ENCODE results near the gene PARN. TPM values are rescaled to one million over a fixed set of nuclear protein-coding genes. Genes with fewer than 3 reads are reported as not detected.

PARN gene
- total and polyA plus RNA-seq, 7 donors, result 10.3 to 20.9 (median 14.1) TPM

DNA sequence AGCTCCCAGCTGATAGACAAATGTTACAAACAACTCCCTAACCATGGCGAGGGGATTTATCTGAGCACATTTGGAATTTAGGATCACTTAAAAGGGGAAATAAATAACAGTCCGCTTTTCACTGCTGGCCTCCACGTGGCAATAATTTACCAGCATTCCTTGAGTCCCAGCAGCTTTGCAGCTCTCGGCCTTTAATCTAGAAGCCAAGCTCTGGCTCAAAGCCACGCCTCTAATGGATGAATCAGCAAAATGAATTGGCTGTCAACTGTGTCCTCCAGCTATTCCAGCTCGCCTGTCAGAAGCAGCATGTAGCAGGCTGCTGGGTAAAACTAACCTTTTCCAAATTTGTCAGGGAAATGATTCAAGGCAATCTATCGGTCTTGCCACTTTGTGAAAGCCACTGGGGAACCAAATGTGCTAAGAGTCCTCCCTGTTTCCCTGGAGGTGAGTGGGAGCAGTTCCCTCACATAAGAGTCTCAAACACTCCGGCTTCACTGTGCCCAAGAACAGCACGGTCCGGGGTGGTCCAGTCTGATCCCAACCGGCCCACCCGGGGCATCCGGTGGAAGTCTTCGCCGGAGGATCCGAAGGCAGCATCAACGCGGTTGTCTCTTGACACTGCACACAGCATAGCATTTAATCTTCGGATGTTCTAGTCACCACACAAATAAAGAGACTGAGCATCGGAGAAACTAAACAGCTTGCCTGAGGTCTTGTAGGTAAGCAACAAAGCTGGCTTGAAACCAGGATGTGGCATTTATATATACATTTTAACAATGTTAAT, 143.3 kb downstream of the PARN start:
- Histone ChIP-seq H3K27me3 (ENCODE audit: insufficient read depth in 3 of 3, low read length in 2 of 3) (no peaks in the 10 kb centered on the region), H3K27ac (peak overlapping the region; percentile 92), H3K4me1 (peaks cover 27% of the 10 kb centered on the region), H3K9me3 (no peaks in the 10 kb centered on the region), H3K36me3 (ENCODE audit: insufficient read depth in 1 of 2, low read depth in 1 of 2) (peaks cover 3 to 11% of the 10 kb centered on the region in 2 donors), H3K4me3 (peak overlapping the region; percentile 75)
- DNase-seq (peak; percentile 76 to 86), ATAC-seq (peak; percentile 73 to 84 (median 80))
- TF ChIP-seq CTCF (IDR thresholded peaks at IDR 0.05), result no peak
- 5 to 12% (median 7%) methylated on average over 20 of the region's 20 CpGs for WGBS, 3 donors
- intact Hi-C loops (cut with DNase I), result loop anchor here in 1 of 2 donors (2.0 to 5.0 kb wide), 3 partner anchors 39 to 186 kb away; no protein-coding TSS in a partner anchor

DNA sequence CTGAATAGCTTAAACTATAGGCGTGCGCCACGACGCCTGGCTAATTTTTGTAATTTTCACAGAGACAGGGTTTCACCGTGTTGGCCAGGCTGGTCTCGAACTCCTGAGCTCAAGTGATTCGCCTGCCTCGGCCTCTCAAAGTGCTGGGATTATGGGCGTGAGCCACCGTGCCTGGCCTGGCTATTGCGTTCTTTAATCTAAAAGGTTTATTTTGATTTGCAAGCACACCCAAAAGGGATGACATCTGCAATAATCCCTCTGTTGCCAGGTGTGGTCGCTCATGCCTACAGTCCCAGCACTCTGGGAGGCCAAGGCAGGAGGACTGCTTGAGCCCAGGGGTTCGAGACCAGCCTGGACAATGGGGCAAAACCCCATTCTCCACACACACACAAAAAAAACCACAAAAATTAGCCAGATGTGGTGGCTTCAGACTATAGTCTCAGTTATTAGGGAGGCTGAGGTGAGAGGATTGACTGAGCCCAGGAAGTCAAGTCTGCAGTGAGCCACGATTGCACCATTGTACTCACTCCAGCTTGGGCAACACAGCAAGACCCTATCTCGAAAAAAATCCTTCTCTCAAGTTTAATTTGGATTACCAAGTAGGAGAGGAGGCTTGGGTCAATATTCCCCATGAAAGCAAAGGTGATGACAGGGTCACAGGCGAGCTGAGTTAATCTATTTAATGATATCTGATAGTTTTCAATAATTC, 144.1 kb downstream of the PARN start:
- H3K4me3 ChIP-seq, result peak overlapping the region; percentile 75

DNA sequence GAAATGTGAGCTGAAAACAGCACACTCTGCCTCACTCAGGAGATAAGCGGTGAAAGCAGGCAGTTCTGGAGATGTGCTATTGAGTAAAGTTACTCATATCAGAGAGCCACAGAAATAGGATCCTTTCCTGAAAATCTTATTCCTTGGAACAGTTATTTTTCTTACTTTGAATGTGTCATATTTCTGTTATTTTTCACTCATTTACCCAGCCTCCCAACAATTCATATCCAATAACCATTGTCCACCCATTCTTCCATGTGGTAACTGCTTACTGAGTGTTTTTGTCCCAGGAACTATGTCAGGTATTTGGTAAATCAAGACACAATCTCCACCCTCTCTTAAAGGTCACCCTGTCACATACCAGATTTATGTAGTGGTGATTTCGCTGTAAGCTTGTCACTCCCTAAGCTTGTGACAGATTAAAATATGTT, 144.9 kb downstream of the PARN start:
- 43 to 77% (median 45%) methylated on average over 2 of the region's 2 CpGs for WGBS, 3 donors
- intact Hi-C loops (cut with DNase I), result loop anchor here in 1 of 2 donors (5.0 kb wide), 2 partner anchors 38 to 42 kb away; no protein-coding TSS in a partner anchor
- Histone ChIP-seq H3K27ac (peak overlapping the region; percentile 92), H3K4me1 (peaks cover 21% of the 10 kb centered on the region), H3K36me3 (ENCODE audit: insufficient read depth in 1 of 2, low read depth in 1 of 2) (peaks cover 4 to 15% of the 10 kb centered on the region in 2 donors), H3K4me3 (no peak overlapping the region), H3K9me3 (no peaks in the 10 kb centered on the region), H3K27me3 (ENCODE audit: insufficient read depth in 3 of 3, low read length in 2 of 3) (no peaks in the 10 kb centered on the region)
- DNase-seq (no peak), ATAC-seq (peak in 3 of 4 donors; percentile 14 to 26 (median 25))
- TF ChIP-seq CTCF (IDR thresholded peaks at IDR 0.05), result no peak

More for the DNA sequence above, 144.1 kb downstream of the PARN start:
- WGBS, 3 donors, result 81 to 84% (median 83%) methylated on average over 16 of the region's 16 CpGs
- no peak for TF ChIP-seq CTCF (IDR thresholded peaks at IDR 0.05)
- Histone ChIP-seq H3K4me1 (peaks cover 25% of the 10 kb centered on the region), H3K9me3 (no peaks in the 10 kb centered on the region), H3K27me3 (ENCODE audit: insufficient read depth in 3 of 3, low read length in 2 of 3) (no peaks in the 10 kb centered on the region), H3K27ac (peak overlapping the region; percentile 92), H3K36me3 (ENCODE audit: insufficient read depth in 1 of 2, low read depth in 1 of 2) (peaks cover 4 to 15% of the 10 kb centered on the region in 2 donors)
- intact Hi-C loops (cut with DNase I), result loop anchor here in 1 of 2 donors (2.0 to 5.0 kb wide), 3 partner anchors 39 to 185 kb away; no protein-coding TSS in a partner anchor
- ATAC-seq (peak in 3 of 4 donors; percentile 20 to 22 (median 20)), DNase-seq (no peak)

DNA sequence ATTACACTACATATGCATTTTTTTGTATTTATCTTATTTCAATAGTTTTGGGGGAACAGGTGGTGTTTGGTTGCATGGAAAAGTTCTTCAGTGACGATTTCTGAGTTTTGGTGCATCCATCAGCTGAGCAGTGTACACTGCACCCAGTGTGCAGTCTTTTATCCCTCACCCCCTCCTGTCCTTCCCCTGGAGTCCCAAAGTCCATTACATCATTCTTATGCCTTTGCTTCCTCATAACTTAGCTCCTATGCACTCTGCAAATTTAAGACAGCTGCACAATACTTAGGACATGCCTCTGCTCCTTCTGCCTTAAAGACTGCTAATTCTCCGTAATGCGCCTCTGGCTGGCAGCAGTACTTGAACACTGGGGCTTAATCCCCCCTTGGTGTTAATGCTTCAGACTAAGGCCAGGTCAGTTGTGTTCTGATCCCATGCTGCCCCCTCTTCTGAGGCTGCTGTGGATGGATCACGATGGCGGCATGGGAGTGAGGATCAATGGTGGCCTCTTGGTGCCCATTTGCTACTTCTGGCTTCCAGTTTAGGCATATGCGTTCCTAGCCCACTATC, 146.2 kb downstream of the PARN start:
- H3K27me3 ChIP-seq (ENCODE audit: insufficient read depth in 3 of 3, low read length in 2 of 3), result no peaks in the 10 kb centered on the region
- WGBS, 3 donors, result 62 to 93% (median 74%) methylated on average over 6 of the region's 6 CpGs
- H3K36me3 ChIP-seq (ENCODE audit: insufficient read depth in 1 of 2, low read depth in 1 of 2), result peaks cover 4 to 15% of the 10 kb centered on the region in 2 donors
- peaks cover 14% of the 10 kb centered on the region for H3K4me1 ChIP-seq
- H3K9me3 ChIP-seq, result no peaks in the 10 kb centered on the region
- H3K27ac ChIP-seq, result peak overlapping the region; percentile 92
- ATAC-seq (no peak), DNase-seq (no peak)
- no peak overlapping the region for H3K4me3 ChIP-seq
- TF ChIP-seq CTCF (IDR thresholded peaks at IDR 0.05), result no peak
- intact Hi-C loops (cut with DNase I), result no loop called here

All from psoas muscle (tissue), 8 donors.